Gastroesophageal sphincter (tissue), 4 donors: ENCODE measurements around the gene ATP11A. TPM values are rescaled to one million over a fixed set of nuclear protein-coding genes. Genes with fewer than 3 reads are reported as not detected.

ENCODE experiments used
- ATAC-seq: fragments of 150-250 bp; one replicate; pipeline ENCODE4 v1.9.1; 2016; ENCODE audit warnings: mild to moderate bottlenecking, moderate library complexity
- H3K27ac ChIP-seq, 4 donors: fragments of 200-600 bp; sonication (generic) in 3 of 4; 1 replicate in 3 of 4; 2 replicates in 1 of 4; pipeline ENCODE4 v1.5.1; 2016 to 2019
- H3K27me3 ChIP-seq: fragments of 200-600 bp; sonication (generic); one replicate; pipeline ENCODE4 v1.5.1; 2019
- H3K36me3 ChIP-seq, 2 donors: fragments of 200-600 bp; sonication (generic); one replicate each; pipeline ENCODE4 v1.5.1; 2019; ENCODE audit warnings: control low read depth in 1 of 2
- H3K4me1 ChIP-seq, 3 donors: fragments of 200-600 bp; sonication (generic); 1 replicate in 2 of 3; 2 replicates in 1 of 3; pipeline ENCODE4 v1.5.1; 2016 to 2019; ENCODE audit warnings: control low read depth in 2 of 3
- H3K4me3 ChIP-seq, 2 donors: fragments of 200-600 bp; sonication (generic); one replicate each; pipeline ENCODE4 v1.5.1; 2019; ENCODE audit warnings: mild to moderate bottlenecking in 1 of 2, moderate library complexity in 1 of 2
- H3K9me3 ChIP-seq, 3 donors: fragments of 200-600 bp; sonication (generic); one replicate each; pipeline ENCODE4 v1.5.1; 2017 to 2019; ENCODE audit warnings: control low read depth in 2 of 3
- CTCF ChIP-seq, 4 experiments: fragments of 200-600 bp in 2 of 4; fragments of 450-650 bp in 2 of 4; sonication (generic) in 1 of 4; IDR thresholded peaks; one replicate each; pipeline ENCODE4 v1.5.1; 2017 to 2019; ENCODE audit warnings: antibody characterized with exemption in 4 of 4, mild to moderate bottlenecking in 2 of 4, moderate library complexity in 2 of 4
- EP300 ChIP-seq: sonication (generic); formaldehyde crosslinking; IDR thresholded peaks from one replicate; pipeline ENCODE4 v1.6.1; 2017; ENCODE audit warnings: antibody characterized with exemption, mild to moderate bottlenecking
- POLR2A ChIP-seq, 2 donors: fragments of 450-650 bp; IDR thresholded peaks; one replicate each; pipeline ENCODE4 v1.6.1; 2017; ENCODE audit warnings: antibody characterized with exemption in 2 of 2, mild to moderate bottlenecking in 2 of 2, moderate library complexity in 1 of 2
- POLR2AphosphoS5 ChIP-seq: sonication (generic); formaldehyde crosslinking; IDR thresholded peaks from one replicate; pipeline ENCODE4 v1.6.1; 2017; ENCODE audit warnings: antibody characterized with exemption
- WGBS, 2 donors: methylation state at CpG; one replicate each; pipeline ENCODE4 v1.1.5; 2018; ENCODE audit warnings: low coverage in 1 of 2; 5-methylcytosine and 5-hydroxymethylcytosine counted together
- total RNA-seq, 4 donors: library from RNA; depleted of rRNA; stranded (reverse); fragments of >200 nt; gene quantifications; one replicate each; pipeline ENCODE4 v1.1.0, GENCODE V29; 2016

Gene ATP11A
- total RNA-seq, 4 donors from 2014 or later: 12.9 to 21.7 (median 17.1) TPM

GRCh38 chr13:112764864-112765561, 75.2 kb downstream of the ATP11A start:
- ATAC-seq: no peak
- Histone ChIP-seq H3K4me1 (peaks cover 0 to 3% (median 0%) of the 10 kb centered on the region in 3 donors), H3K36me3 (no peaks in the 10 kb centered on the region), H3K9me3 (no peaks in the 10 kb centered on the region), H3K27me3 (no peaks in the 10 kb centered on the region), H3K27ac (no peak overlapping the region), H3K4me3 (no peak overlapping the region)
- TF ChIP-seq POLR2A (IDR thresholded peaks at IDR 0.05) (no peak), EP300 (no peak), POLR2AphosphoS5 (no peak), CTCF (IDR thresholded peaks at IDR 0.05) (no peak)
- 92 to 100% methylated on average over 2 to 3 of the region's 23 CpGs for WGBS, 2 donors

- TF ChIP-seq POLR2AphosphoS5 (no peak), CTCF (IDR thresholded peaks at IDR 0.05) (no peak), POLR2A (IDR thresholded peaks at IDR 0.05) (no peak), EP300 (no peak)
- Histone ChIP-seq H3K36me3 (no peaks in the 10 kb centered on the region), H3K9me3 (no peaks in the 10 kb centered on the region), H3K4me1 (peaks cover 0 to 3% (median 0%) of the 10 kb centered on the region in 3 donors), H3K27me3 (no peaks in the 10 kb centered on the region), H3K4me3 (no peak overlapping the region), H3K27ac (no peak overlapping the region)
- no peak for ATAC-seq
- 90 to 100% methylated on average over 2 to 18 of the region's 24 CpGs for WGBS, 2 donors
Measured at GRCh38 chr13:112765731-112766130, 75.9 kb downstream of the ATP11A start.

- Histone ChIP-seq H3K4me3 (no peak overlapping the region), H3K27me3 (no peaks in the 10 kb centered on the region), H3K9me3 (no peaks in the 10 kb centered on the region), H3K4me1 (peaks cover 0 to 2% (median 0%) of the 10 kb centered on the region in 3 donors), H3K36me3 (no peaks in the 10 kb centered on the region), H3K27ac (no peak overlapping the region)
- no CpG with 5 or more reads among the region's 6 CpGs for WGBS, 2 donors
- no peak for ATAC-seq
- no peak for TF ChIP-seq POLR2A (IDR thresholded peaks at IDR 0.05)
Measured at GRCh38 chr13:112766336-112766735, 76.5 kb downstream of the ATP11A start.

- TF ChIP-seq CTCF (IDR thresholded peaks at IDR 0.05) (no peak), POLR2AphosphoS5 (no peak), POLR2A (IDR thresholded peaks at IDR 0.05) (no peak), EP300 (no peak)
- H3K36me3 ChIP-seq: no peaks in the 10 kb centered on the region
- no peak overlapping the region for H3K27ac ChIP-seq
- peak; percentile 59 for ATAC-seq
- no peaks in the 10 kb centered on the region for H3K27me3 ChIP-seq
- 83 to 98% methylated on average over 9 to 21 of the region's 34 CpGs for WGBS, 2 donors
- H3K4me1 ChIP-seq: no peaks in the 10 kb centered on the region
- H3K4me3 ChIP-seq: no peak overlapping the region
- no peaks in the 10 kb centered on the region for H3K9me3 ChIP-seq
Measured at GRCh38 chr13:112767506-112768471, 78.0 kb downstream of the ATP11A start.

- WGBS, 2 donors: 95% methylated on average over 7 of the region's 25 CpGs; no CpG with 5 or more reads in 1 of the 2 donors
- Histone ChIP-seq H3K36me3 (no peaks in the 10 kb centered on the region), H3K4me1 (peaks cover 0 to 6% (median 0%) of the 10 kb centered on the region in 3 donors), H3K27me3 (no peaks in the 10 kb centered on the region), H3K4me3 (no peak overlapping the region), H3K9me3 (no peaks in the 10 kb centered on the region), H3K27ac (no peak overlapping the region)
- no peak for TF ChIP-seq POLR2A (IDR thresholded peaks at IDR 0.05)
- no peak for ATAC-seq
Measured at GRCh38 chr13:112768795-112769481, 79.1 kb downstream of the ATP11A start.
